GM12878 (cell line): ENCODE data around the gene MYO16. TPM values are rescaled to one million over a fixed set of nuclear protein-coding genes. Genes with fewer than 3 reads are reported as not detected.

Experiments
- ATAC-seq: fragments of 200-7000 bp; cut with Tn5 transposase; 3 replicates; pipeline ENCODE4 v1.9.1; 2020; ENCODE audit warnings: mild to moderate bottlenecking, moderate library complexity
- BruUV-seq: library from RNA; stranded (reverse); fragments of 400-500 nt; replicated peaks from 2 replicates; lab custom pipeline; 2021; lab: Mats Ljungman, UMichigan
- CTCF ChIA-PET: fragments of 300-600 bp; sonication (Branson Sonifier 250); formaldehyde crosslinking; extraction: SDS; loops from one replicate; lab custom pipeline; 2021; ENCODE audit warnings: inconsistent platforms; lab: Yijun Ruan, JAX
- POLR2A ChIA-PET: fragments of 350-600 bp; formaldehyde crosslinking; extraction: SDS; loops from one replicate; lab custom pipeline; 2021; ENCODE audit warnings: inconsistent platforms; lab: Charles Lee
- RAD21 ChIA-PET: fragments of 300-600 bp; sonication (Branson Sonifier 250); formaldehyde crosslinking; loops from one replicate; lab custom pipeline; 2023; ENCODE audit warnings: antibody characterized with exemption; ENCODE audit not compliant: unreplicated experiment; lab: Charles Lee
- SMC1A ChIA-PET: fragments of 300-600 bp; sonication (Branson Sonifier 250); formaldehyde crosslinking; loops from one replicate; lab custom pipeline; 2023; ENCODE audit not compliant: unreplicated experiment, uncharacterized antibody; lab: Charles Lee
- DNase-seq: peaks from one replicate; pipeline ENCODE4 v3.0.0-alpha.2; 2011; ENCODE audit warnings: low read depth, low spot score
- FAIRE-seq: peaks from 3 replicates; lab custom pipeline; 2011; peaks lifted over from hg19 to GRCh38; lab: Jason Lieb, UNC
- H2AFZ ChIP-seq: 2 replicates; pipeline ENCODE4 v1.6.0; 2011; ENCODE audit warnings: low read depth, low read length, control low read depth; ENCODE audit not compliant: control insufficient read depth
- H3K27ac ChIP-seq: 2 replicates; pipeline ENCODE4 v1.5.1; 2011; ENCODE audit warnings: control low read depth; ENCODE audit not compliant: control insufficient read depth, insufficient read depth
- H3K27me3 ChIP-seq, 2 experiments: replicated peaks in 1 of 2; 2 replicates each; pipeline versions ENCODE4 v1.6.0 to v1.6.1; 2011; ENCODE audit warnings: low read length in 1 of 2; ENCODE audit not compliant: control insufficient read depth in 2 of 2, insufficient read depth in 2 of 2
- H3K36me3 ChIP-seq, 2 experiments: 2 replicates each; pipeline ENCODE4 v1.5.1; 2011; ENCODE audit warnings: low read length in 1 of 2; ENCODE audit not compliant: control insufficient read depth in 2 of 2, insufficient read depth in 2 of 2
- H3K4me1 ChIP-seq: 2 replicates; pipeline ENCODE4 v1.6.1; 2011; ENCODE audit warnings: mild to moderate bottlenecking, low read length, moderate library complexity, mixed read lengths; ENCODE audit not compliant: control insufficient read depth, insufficient read depth
- H3K4me2 ChIP-seq: 2 replicates; pipeline ENCODE4 v1.6.0; 2011; ENCODE audit warnings: control low read depth; ENCODE audit not compliant: control insufficient read depth, insufficient read depth
- H3K4me3 ChIP-seq: fragments of 200-600 bp; sonication (generic); 2 replicates; pipeline ENCODE4 v1.5.1; 2016
- H3K79me2 ChIP-seq: 2 replicates; pipeline ENCODE4 v1.6.0; 2011; ENCODE audit warnings: low read length; ENCODE audit not compliant: control insufficient read depth, insufficient read depth
- H3K9ac ChIP-seq: 2 replicates; pipeline ENCODE4 v1.8.0; 2011; ENCODE audit warnings: low read length, control low read depth, mixed read lengths; ENCODE audit not compliant: control insufficient read depth, insufficient read depth
- H3K9me3 ChIP-seq: replicated peaks from 3 replicates; pipeline ENCODE4 v1.5.1; 2011; ENCODE audit warnings: mild to moderate bottlenecking, low read length; ENCODE audit not compliant: control insufficient read depth, insufficient read depth
- H4K20me1 ChIP-seq: 2 replicates; pipeline ENCODE4 v1.6.0; 2011; ENCODE audit not compliant: control insufficient read depth, insufficient read depth
- CTCF ChIP-seq, 3 experiments: IDR thresholded peaks in 2 of 3; conservative IDR thresholded peaks in 1 of 3; 2 replicates each; pipeline ENCODE4 v1.5.1; 2011; ENCODE audit warnings: low read depth in 3 of 3, low read length in 3 of 3, mild to moderate bottlenecking in 3 of 3, control low read depth in 2 of 3, moderate library complexity in 2 of 3, inconsistent platforms in 1 of 3, mixed read lengths in 1 of 3; ENCODE audit not compliant: control insufficient read depth in 2 of 3, insufficient read depth in 1 of 3; ENCODE audit errors: extremely low read depth in 1 of 3
- FOS ChIP-seq: IDR thresholded peaks from 3 replicates; pipeline ENCODE4 v1.6.1; 2011; ENCODE audit warnings: borderline replicate concordance; ENCODE audit not compliant: insufficient read length; ENCODE audit errors: extremely low read depth
- GATAD2B ChIP-seq: fragments of 450-650 bp; conservative IDR thresholded peaks from 2 replicates; pipeline ENCODE4 v1.6.1; 2017; ENCODE audit warnings: low read depth, mild to moderate bottlenecking, moderate library complexity
- SMARCA5 ChIP-seq: fragments of 450-650 bp; IDR thresholded peaks from 2 replicates; pipeline ENCODE4 v1.6.1; 2017; ENCODE audit warnings: mild to moderate bottlenecking
- SREBF2 ChIP-seq: IDR thresholded peaks from 2 replicates; pipeline ENCODE4 v1.6.1; 2012; ENCODE audit warnings: mild to moderate bottlenecking, low read length
- ZNF24 ChIP-seq: fragments of 450-650 bp; IDR thresholded peaks from 2 replicates; pipeline ENCODE4 v1.6.1; 2017; ENCODE audit warnings: antibody characterized with exemption, mild to moderate bottlenecking
- WGBS: methylation state at CpG from one replicate; pipeline ENCODE4 v1.1.6; 2016; ENCODE audit warnings: low lambda C conversion rate; ENCODE audit not compliant: insufficient replicate concordance, insufficient coverage; ENCODE audit errors: missing lambda C conversion rate; 5-methylcytosine and 5-hydroxymethylcytosine counted together
- in situ Hi-C: fragments of 300-500 bp; cut with MboI; formaldehyde crosslinking; loops from 9 replicates; pipeline ENCODE4 v1.14.3; 2018; ENCODE audit warnings: mixed read lengths
- intact Hi-C: fragments of 100-400 bp; cut with micrococcal nuclease; formaldehyde crosslinking; loops from one replicate; pipeline ENCODE4 v1.14.2; 2022; ENCODE audit not compliant: unreplicated experiment
- polyA plus RNA-seq, 11 experiments: library from polyadenylated mRNA; depleted of rRNA in 4 of 11; unstranded in 6 of 11; stranded (reverse) in 5 of 11; fragments of >200 nt; fragmentation: Nextera tagmentation in 4 of 11; fragmentation: Illumina TruSeq in 1 of 11; extraction: Ambion mirVana in 4 of 11; extraction: Trizol in 1 of 11; gene quantifications; 1 replicate in 1 of 11; 2 replicates in 10 of 11; pipeline versions ENCODE4 v1.2.1 to v1.2.3, GENCODE V29; 2011 to 2016; ENCODE audit warnings: inconsistent platforms in 2 of 11, missing spikeins in 2 of 11, low read depth in 1 of 11
- total RNA-seq, 4 experiments: library from RNA; depleted of rRNA in 3 of 4; stranded (reverse); fragments of >200 nt in 3 of 4; fragmentation: Illumina TruSeq in 1 of 4; extraction: Trizol in 1 of 4; gene quantifications; 2 replicates each; pipeline versions ENCODE4 v1.2.1 to v1.2.3, GENCODE V29; 2013 to 2021
- TF ChIP-seq, protein P1 (sequence below): fragments of 150-350 bp; IDR thresholded peaks from 2 replicates; pipeline ENCODE4 v1.6.1; 2014; ENCODE audit warnings: mild to moderate bottlenecking, low read depth, low read length

The MYO16 gene
- total and polyA plus RNA-seq, 10 of the 15 experiments (the other 5 are each of a cell fraction or from before 2014, with no cell fraction given) = under 0.01 to 1.7 (median 0.05) TPM; not detected in 4

- in situ Hi-C loops (no loop called here), intact Hi-C loops (no loop called here)
- H2AFZ ChIP-seq = no peak overlapping the region
- no peak overlapping the region for H3K27ac ChIP-seq
- no TSS peak for BruUV-seq
- TF ChIP-seq CTCF (IDR thresholded peaks at IDR 0.05 in 2 of 3, conservative IDR thresholded peaks at IDR 0.05 in 1 of 3; ENCODE audit: control insufficient read depth in 2 of 3, extremely low read depth in 1 of 3, insufficient read depth in 1 of 3, low read depth in 3 of 3, low read length in 3 of 3) (no peak), FOS (no peak), GATAD2B (no peak), SREBF2 (no peak), SMARCA5 (no peak), ZNF24 (no peak)
- TF ChIP-seq, protein P1, sequence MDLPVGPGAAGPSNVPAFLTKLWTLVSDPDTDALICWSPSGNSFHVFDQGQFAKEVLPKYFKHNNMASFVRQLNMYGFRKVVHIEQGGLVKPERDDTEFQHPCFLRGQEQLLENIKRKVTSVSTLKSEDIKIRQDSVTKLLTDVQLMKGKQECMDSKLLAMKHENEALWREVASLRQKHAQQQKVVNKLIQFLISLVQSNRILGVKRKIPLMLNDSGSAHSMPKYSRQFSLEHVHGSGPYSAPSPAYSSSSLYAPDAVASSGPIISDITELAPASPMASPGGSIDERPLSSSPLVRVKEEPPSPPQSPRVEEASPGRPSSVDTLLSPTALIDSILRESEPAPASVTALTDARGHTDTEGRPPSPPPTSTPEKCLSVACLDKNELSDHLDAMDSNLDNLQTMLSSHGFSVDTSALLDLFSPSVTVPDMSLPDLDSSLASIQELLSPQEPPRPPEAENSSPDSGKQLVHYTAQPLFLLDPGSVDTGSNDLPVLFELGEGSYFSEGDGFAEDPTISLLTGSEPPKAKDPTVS = no peak
- ChIA-PET CTCF (no interaction called here), RAD21 (no interaction called here), SMC1A (no interaction called here), POLR2A (no interaction called here)
- no peaks in the 10 kb centered on the region for H3K79me2 ChIP-seq
- no peaks in the 10 kb centered on the region for H3K36me3 ChIP-seq
- H3K9me3 ChIP-seq = no peaks in the 10 kb centered on the region
- no peak overlapping the region for H3K9ac ChIP-seq
- 0% methylated on average over 1 of the region's 1 CpG for WGBS
- FAIRE-seq = no peak
- no peak overlapping the region for H3K4me2 ChIP-seq
- no peak for ATAC-seq
- no peaks in the 10 kb centered on the region for H4K20me1 ChIP-seq
- DNase-seq = no peak
- H3K4me3 ChIP-seq = no peak overlapping the region
- H3K27me3 ChIP-seq = no peaks in the 10 kb centered on the region
- H3K4me1 ChIP-seq = peaks cover under 1% of the 10 kb centered on the region
These were observed 291.8 kb downstream of the MYO16 start for GRCh38 chr13:108921238-108921637.
